ENCODE results near the gene MPRIP.

MPRIP gene

DNA sequence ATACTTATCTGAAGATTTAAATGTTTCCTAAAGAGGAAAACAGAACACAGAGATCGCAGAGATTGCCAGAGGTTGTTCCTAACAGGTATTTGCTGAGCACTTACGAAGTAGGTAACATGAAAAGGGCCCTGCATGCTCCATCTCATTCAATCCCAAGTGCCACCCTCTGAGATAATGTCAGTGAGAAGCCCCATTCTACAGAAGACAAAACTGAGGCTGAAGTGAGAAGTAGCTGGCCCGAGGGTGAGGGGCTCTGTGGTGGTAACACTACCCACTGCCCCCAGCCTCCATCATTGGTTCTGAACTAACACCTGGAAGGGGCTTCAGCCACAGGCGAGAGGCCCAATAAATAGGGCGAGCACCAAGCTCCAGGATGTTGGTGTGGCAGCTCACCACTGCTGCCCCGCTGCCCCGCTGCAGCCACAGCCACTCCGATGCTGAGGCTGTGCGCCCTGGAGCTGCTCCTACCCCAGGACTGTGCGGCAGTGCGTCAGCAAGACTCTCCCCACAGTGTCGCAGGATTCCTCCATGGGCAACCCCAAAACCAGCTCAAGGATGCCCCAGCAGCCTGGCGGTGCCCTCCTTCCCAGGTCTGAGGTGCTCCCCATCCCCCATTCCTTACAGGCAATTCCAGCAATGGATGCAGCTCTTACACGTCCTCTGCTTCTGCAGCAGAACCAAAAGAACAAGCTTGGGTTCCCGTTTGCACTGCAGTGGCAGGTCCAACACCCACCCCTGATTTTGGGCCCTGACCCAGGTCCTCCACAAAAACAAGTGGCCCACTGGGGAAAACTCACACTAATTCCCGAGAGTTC is 184.4 kb downstream of the MPRIP start:
- Histone ChIP-seq H4K20me1 (peaks cover 11% of the 10 kb centered on the region; the same call in 1 of the 2 replicates), H3K9me3 (no peaks in the 10 kb centered on the region), H3K4me3 (no peak overlapping the region), H3K27ac (no peak overlapping the region), H3K9ac (no peak overlapping the region), H3K36me3 (peaks cover 99% of the 10 kb centered on the region), H3K4me1 (peaks cover 49% of the 10 kb centered on the region), H3K27me3 (no peaks in the 10 kb centered on the region), H3K4me2 (no peak overlapping the region)
- TF ChIP-seq Cebpa-rat (IDR thresholded peaks at IDR 0.05) = no peak

DNA sequence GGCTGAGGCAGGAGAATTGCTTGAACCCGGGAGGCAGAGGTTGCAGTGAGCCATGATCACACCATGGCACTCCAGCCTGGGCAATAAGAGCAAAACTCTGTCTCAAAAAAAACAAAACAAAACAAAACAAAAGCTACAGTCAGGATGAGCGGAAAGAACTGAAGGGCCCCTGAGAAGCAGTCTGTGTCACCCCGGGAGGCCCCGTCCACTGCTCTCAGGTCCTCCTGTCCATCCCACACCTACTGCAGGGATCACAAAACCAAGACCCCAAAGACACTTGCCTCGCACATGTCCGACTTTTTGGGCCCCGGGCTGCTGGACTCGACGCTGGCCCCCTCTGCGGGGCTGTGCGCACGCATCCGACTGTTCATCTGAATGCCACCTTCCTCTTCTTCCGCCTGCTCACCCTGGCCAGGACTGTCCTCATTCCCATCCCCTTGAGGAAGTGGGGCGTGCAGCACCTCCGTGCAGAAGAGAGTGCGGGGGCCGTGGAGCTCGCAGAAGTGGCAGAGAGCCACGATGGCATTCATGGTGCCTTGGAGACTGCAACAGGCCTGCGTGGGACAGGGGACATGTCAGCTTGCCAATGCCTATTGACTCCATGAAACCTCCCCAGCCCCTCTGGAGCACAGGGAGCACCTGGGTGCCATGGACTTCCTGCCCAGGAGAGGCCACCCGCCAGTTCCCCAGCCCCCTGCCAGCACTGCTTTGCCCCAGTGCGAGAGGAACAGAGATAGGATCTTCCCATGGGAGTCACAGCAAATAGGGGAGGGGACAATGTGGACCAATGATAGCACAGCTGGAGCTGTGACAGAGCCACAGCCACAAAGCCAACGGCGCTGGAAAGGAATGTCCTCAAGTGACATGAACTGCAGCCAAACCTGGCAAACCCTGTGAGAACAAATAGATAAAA is 185.6 kb downstream of the MPRIP start:
- H3K27ac ChIP-seq = peak overlapping the region; percentile 12; the same call in 1 of the 2 replicates
- peaks cover 99% of the 10 kb centered on the region for H3K36me3 ChIP-seq
- no peaks in the 10 kb centered on the region for H3K9me3 ChIP-seq

DNA sequence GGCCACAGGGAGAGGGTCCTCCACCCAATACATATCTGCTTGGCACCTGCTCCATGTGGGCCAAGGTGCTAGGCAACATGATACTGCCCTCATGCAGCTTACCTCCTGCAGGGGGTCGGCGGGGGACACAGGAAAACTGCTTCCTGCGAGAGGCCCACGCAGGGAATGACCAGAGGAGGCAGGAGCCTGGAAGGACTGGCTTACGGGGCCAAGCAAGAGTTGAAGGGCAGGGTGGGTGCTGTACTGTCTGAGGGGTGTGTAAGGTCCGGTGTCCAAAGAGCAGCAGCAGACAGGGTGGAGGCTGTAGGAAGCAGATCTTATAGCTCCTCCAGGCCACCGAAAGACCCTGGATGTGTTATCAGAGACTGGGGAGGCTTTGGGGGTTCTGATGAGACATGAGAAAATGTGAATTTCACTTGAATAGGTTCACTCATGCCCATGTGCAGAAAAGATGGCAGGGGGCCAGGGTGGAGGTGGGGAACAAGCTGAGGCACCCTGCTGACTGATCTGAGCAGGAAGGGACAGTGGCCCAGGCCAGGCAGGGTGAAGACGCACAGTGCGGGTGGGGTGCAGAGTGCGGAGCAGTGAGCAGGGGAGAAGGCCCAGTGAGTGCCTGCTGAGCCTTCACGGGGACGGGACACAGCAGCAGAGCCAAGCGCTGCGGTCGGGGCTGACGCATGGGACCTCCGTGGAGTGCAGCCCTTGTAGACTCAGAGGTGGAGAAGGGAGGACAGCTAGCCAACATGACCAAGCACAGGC is 186.4 kb downstream of the MPRIP start:
- H3K27ac ChIP-seq = peak overlapping the region; percentile 12
- peak overlapping the region; percentile 24; the same call in 1 of the 2 replicates for H3K4me2 ChIP-seq
- peaks cover 96% of the 10 kb centered on the region for H3K36me3 ChIP-seq
- H3K4me3 ChIP-seq = no peak overlapping the region
- no peaks in the 10 kb centered on the region for H3K27me3 ChIP-seq
- no peak overlapping the region for H3K9ac ChIP-seq
- no peak for TF ChIP-seq Cebpa-rat (IDR thresholded peaks at IDR 0.05)
- peaks cover 34% of the 10 kb centered on the region for H3K4me1 ChIP-seq
- H4K20me1 ChIP-seq = peaks cover 28% of the 10 kb centered on the region; the same call in 1 of the 2 replicates
- H3K9me3 ChIP-seq = no peaks in the 10 kb centered on the region

More for the DNA sequence above, 185.6 kb downstream of the MPRIP start:
- Histone ChIP-seq H3K4me1 (peaks cover 42% of the 10 kb centered on the region), H3K9ac (no peak overlapping the region), H4K20me1 (peaks cover 23% of the 10 kb centered on the region; the same call in 1 of the 2 replicates), H3K4me3 (no peak overlapping the region), H3K27me3 (no peaks in the 10 kb centered on the region), H3K4me2 (peak overlapping the region; percentile 24; the same call in 1 of the 2 replicates)
- no peak for TF ChIP-seq Cebpa-rat (IDR thresholded peaks at IDR 0.05)

DNA sequence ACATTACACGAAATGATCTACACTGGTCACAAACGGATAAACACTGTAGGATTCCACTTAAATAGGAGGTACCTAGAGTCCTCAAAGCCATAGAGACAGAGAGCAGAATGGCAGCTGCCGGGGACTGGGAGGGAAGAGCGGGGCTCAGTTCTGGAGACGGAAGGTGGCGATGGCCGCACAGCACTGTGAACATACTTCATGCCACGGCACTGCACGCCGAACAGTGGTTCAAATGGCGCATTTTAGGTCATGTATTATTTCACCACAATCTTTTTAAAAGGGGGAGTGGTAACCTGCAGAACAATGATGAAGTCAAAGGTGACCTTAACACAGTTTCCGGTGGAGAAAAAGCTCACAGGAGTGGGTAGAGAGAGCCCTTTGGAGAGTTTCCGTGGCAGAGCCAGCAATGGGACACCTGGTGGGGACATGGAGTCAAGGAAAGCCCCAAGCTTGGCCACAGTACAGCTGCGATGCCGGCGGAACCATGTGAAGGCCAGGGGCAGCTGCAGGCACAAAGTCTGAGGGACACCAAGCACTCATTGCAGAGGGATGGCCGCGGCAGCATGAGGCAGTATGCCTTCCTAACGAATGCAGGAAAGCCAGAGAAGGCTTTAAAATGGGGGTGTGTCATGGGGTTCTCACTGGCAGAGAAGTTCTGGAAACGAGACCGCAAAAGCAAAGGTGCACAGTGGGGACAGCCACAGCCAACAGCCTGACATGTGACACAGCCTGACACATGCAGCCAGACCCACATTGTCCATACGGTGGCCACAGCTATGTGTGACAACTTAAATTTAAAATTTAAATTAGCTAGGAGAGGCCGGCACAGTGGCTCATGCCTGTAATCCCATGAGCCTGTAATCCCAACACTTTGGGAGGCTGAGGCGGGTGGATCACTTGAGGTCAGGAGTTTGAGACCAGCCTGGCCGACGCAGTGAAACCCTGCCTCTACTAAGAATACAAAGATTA is 187.4 kb downstream of the MPRIP start:
- H3K4me1 ChIP-seq = peaks cover 27% of the 10 kb centered on the region
- TF ChIP-seq Cebpa-rat (IDR thresholded peaks at IDR 0.05) = no peak
- no peaks in the 10 kb centered on the region for H3K27me3 ChIP-seq
- H3K4me3 ChIP-seq = no peak overlapping the region
- H3K9ac ChIP-seq = no peak overlapping the region
- H3K4me2 ChIP-seq = no peak overlapping the region
- H3K27ac ChIP-seq = peak overlapping the region; percentile 12; the same call in 1 of the 2 replicates
- peaks cover 86% of the 10 kb centered on the region for H3K36me3 ChIP-seq
- peaks cover 35% of the 10 kb centered on the region; the same call in 1 of the 2 replicates for H4K20me1 ChIP-seq
- no peaks in the 10 kb centered on the region for H3K9me3 ChIP-seq

DNA sequence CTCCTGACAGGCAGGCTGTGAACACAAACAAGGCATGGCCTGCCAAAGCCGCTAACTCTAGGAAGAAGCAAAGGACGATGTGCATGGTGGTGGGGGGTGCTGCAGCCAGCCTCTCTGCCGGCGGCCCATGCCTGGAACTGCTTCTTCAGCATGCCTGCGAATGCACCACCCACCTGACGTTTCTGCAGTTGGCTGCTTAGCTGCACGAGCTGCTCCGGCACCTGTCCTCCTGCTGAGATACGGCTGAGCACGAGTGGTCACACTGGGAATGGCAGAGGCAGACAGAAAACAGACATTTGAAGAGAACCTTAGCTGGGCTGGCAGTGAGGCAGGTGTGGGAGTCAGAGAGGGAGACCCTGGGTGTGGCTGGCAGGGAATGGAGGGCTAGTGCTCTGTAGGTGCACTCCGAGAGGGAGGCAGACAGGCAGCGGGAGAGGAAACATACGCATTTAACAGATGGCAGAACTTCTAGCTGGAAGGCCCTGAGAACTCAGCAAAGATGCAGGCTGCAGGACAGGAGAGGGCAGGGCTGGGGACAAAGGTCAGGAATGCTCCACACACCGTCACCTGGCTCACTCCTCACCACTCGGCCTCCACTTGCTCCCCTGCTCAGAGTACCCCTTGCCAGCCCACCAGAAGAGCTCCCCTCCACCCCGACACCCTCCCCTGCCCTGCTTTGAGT is 189.5 kb downstream of the MPRIP start:
- H3K36me3 ChIP-seq = peaks cover 66% of the 10 kb centered on the region
- no peak overlapping the region for H3K27ac ChIP-seq
- no peak overlapping the region for H3K4me3 ChIP-seq
- H3K4me2 ChIP-seq = no peak overlapping the region
- no peak overlapping the region for H3K9ac ChIP-seq
- no peaks in the 10 kb centered on the region for H3K27me3 ChIP-seq
- H3K4me1 ChIP-seq = peaks cover 30% of the 10 kb centered on the region
- H3K9me3 ChIP-seq = no peaks in the 10 kb centered on the region
- peaks cover 51% of the 10 kb centered on the region for H4K20me1 ChIP-seq
- no peak for TF ChIP-seq Cebpa-rat (IDR thresholded peaks at IDR 0.05)

DNA sequence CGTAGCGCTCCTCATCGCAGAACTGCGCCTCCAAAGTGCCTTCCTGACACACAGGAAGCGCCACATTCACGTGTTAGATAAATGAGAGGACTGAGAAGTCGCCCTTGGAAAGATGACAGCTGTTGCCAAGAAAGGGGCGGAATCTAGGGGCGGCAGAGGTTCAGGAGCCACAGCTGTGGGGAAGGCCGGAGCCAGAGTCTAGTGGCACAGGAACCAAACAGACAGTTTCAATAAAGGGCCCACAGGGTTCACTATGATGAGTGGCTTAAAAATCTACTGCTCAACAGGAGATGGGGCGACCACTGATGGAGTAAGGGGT is 190.0 kb downstream of the MPRIP start:
- Histone ChIP-seq H4K20me1 (peaks cover 48% of the 10 kb centered on the region), H3K4me1 (peaks cover 30% of the 10 kb centered on the region), H3K9ac (no peak overlapping the region), H3K27ac (no peak overlapping the region), H3K4me2 (no peak overlapping the region), H3K9me3 (no peaks in the 10 kb centered on the region), H3K36me3 (peaks cover 61% of the 10 kb centered on the region), H3K27me3 (no peaks in the 10 kb centered on the region), H3K4me3 (no peak overlapping the region)
- TF ChIP-seq Cebpa-rat (IDR thresholded peaks at IDR 0.05) = no peak

DNA sequence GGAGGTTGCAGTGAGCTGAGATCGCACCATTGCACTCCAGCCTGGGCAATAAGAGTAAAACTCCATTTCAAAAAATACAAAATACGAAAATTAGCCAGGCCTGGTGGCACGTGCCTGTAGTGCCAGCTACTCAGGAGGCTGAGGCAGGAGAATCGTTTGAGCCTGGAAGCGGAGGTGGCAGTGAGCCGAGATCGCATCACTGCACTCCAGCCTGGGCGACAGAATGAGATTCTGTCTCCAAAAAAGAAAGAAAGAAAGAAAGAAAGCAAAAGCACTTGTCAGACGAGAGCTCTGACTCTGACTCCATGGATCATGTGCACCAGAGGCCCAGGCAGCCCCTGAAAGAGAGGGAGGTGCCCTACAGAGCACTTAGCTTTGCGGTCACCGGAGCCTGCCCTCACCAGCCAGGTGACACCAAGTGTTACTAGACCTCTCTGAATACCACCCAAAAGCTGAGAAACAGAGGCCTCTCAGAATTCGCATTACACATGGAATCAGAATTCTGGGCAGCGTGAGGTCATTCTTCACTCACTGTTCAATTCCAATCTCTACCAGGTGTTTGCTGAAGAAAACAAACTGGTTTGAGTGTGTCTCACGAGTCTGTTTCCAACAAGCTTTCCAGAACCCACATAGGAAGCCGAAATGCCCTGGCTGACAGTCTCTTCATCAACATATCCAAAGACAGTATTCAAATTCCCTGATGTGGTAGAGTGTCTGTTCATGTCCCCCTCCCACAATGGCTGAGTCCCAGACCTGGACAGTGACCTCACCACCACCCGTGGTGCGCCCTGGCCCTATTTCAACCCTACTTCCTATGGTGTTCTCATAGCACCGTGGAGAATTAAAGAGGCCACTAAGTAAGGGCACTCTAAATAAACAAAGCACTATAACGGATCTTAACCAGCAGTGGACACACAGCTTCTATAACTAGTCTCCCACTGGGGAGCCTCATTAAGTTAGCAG is 193.2 kb downstream of the MPRIP start:
- no peak overlapping the region for H3K27ac ChIP-seq
- H3K4me1 ChIP-seq = peaks cover 38% of the 10 kb centered on the region
- peak overlapping the region; percentile 99 for H3K9ac ChIP-seq
- H4K20me1 ChIP-seq = peaks cover 48% of the 10 kb centered on the region
- H3K4me3 ChIP-seq = peak overlapping the region; percentile 91
- no peak for TF ChIP-seq Cebpa-rat (IDR thresholded peaks at IDR 0.05)
- peak overlapping the region; percentile 93 for H3K4me2 ChIP-seq
- no peaks in the 10 kb centered on the region for H3K9me3 ChIP-seq
- H3K27me3 ChIP-seq = no peaks in the 10 kb centered on the region
- peaks cover 28% of the 10 kb centered on the region for H3K36me3 ChIP-seq

Measured in BLaER1 (cell line).